ENCODE measurements around the gene TUNAR. TPM values are rescaled to one million over a fixed set of nuclear protein-coding genes. Genes with fewer than 3 reads are reported as not detected.

The TUNAR gene
- total and polyA plus RNA-seq, 4 donors, result 0.01 to 0.09 TPM; not detected in 2

DNA sequence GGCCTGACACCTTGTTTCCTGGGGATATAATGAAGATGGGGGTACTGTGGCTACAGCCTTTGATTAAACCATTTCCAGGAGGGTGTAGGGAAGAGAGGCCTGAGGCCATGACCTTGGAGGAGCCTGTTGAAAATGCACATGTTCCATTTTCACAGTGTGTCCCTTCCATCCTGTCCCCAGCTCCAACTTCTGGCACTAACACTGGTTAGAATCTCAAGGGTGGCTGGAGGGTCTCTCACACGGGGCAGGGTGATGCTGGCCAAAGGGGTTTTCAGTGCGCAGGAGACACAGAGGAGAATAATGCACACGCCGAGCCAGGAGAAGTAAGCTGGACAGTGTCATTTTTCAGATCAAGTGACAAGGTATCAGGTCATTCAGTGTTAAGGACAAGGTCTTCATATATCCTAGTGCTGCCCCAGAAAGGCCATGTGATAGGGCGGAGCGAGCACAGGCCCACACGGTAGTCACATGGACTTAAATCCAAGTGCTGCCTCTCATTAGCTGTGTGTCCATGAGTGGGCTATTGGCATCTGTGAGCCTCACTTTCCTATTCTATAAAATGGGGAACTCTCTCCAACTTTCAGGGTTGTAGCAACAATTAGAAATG, 36.4 kb upstream of the TUNAR start:
- Histone ChIP-seq H3K4me1 (ENCODE audit: control insufficient read depth in 5 of 5, insufficient read depth in 5 of 5, low read length in 5 of 5) (no peaks in the 10 kb centered on the region), H3K9me3 (ENCODE audit: control insufficient read depth in 4 of 4, insufficient read depth in 3 of 4, low read length in 3 of 4) (no peaks in the 10 kb centered on the region), H3K9ac (ENCODE audit: insufficient read depth in 1 of 2, low read length in 2 of 2) (no peak overlapping the region), H3K27me3 (ENCODE audit: control insufficient read depth in 3 of 3, insufficient read depth in 3 of 3, low read length in 2 of 3) (peaks cover 0 to 2% (median 0%) of the 10 kb centered on the region in 3 donors), H3K36me3 (ENCODE audit: control insufficient read depth in 4 of 4, insufficient read depth in 4 of 4, low read length in 4 of 4) (no peaks in the 10 kb centered on the region), H3K4me3 (no peak overlapping the region), H3K27ac (ENCODE audit: low read depth in 1 of 2, low read length in 1 of 2) (no peak overlapping the region)
- DNase-seq (no peak), ATAC-seq (ENCODE audit: insufficient read depth, low FRiP score) (no peak)
- no peak for TF ChIP-seq CTCF (IDR thresholded peaks at IDR 0.05; ENCODE audit: control extremely low read depth, extremely low read depth)
- WGBS, 2 donors, result 77 to 84% methylated on average over 7 of the region's 7 CpGs

- DNase-seq (peak in 1 of 3 donors; percentile 1), ATAC-seq (ENCODE audit: insufficient read depth, low FRiP score) (no peak)
- H3K9ac ChIP-seq (ENCODE audit: insufficient read depth in 1 of 2, low read length in 2 of 2), result no peak overlapping the region
- no peak overlapping the region for H3K4me3 ChIP-seq
- H3K27me3 ChIP-seq (ENCODE audit: control insufficient read depth in 3 of 3, insufficient read depth in 3 of 3, low read length in 2 of 3), result peaks cover 0 to 2% (median 0%) of the 10 kb centered on the region in 3 donors
- WGBS, 2 donors, result 60 to 66% methylated on average over 1 of the region's 1 CpG
- no peak overlapping the region for H3K27ac ChIP-seq (ENCODE audit: low read depth in 1 of 2, low read length in 1 of 2)
- no peaks in the 10 kb centered on the region for H3K4me1 ChIP-seq (ENCODE audit: control insufficient read depth in 5 of 5, insufficient read depth in 5 of 5, low read length in 5 of 5)
- no peak for TF ChIP-seq CTCF (IDR thresholded peaks at IDR 0.05; ENCODE audit: control extremely low read depth, extremely low read depth)
- no peaks in the 10 kb centered on the region for H3K36me3 ChIP-seq (ENCODE audit: control insufficient read depth in 4 of 4, insufficient read depth in 4 of 4, low read length in 4 of 4)
- no peaks in the 10 kb centered on the region for H3K9me3 ChIP-seq (ENCODE audit: control insufficient read depth in 4 of 4, insufficient read depth in 3 of 4, low read length in 3 of 4)
Measured at GRCh38 chr14:95841668-95842067, 35.0 kb upstream of the TUNAR start.

- ATAC-seq (ENCODE audit: insufficient read depth, low FRiP score) (no peak), DNase-seq (no peak)
- WGBS, 2 donors, result 51 to 63% methylated on average over 3 of the region's 3 CpGs
- H3K4me3 ChIP-seq, result no peak overlapping the region
- H3K27me3 ChIP-seq (ENCODE audit: control insufficient read depth in 3 of 3, insufficient read depth in 3 of 3, low read length in 2 of 3), result peaks cover 0 to 13% (median 0%) of the 10 kb centered on the region in 3 donors
- no peaks in the 10 kb centered on the region for H3K36me3 ChIP-seq (ENCODE audit: control insufficient read depth in 4 of 4, insufficient read depth in 4 of 4, low read length in 4 of 4)
- no peaks in the 10 kb centered on the region for H3K4me1 ChIP-seq (ENCODE audit: control insufficient read depth in 5 of 5, insufficient read depth in 5 of 5, low read length in 5 of 5)
- no peak for TF ChIP-seq CTCF (IDR thresholded peaks at IDR 0.05; ENCODE audit: control extremely low read depth, extremely low read depth)
- no peak overlapping the region for H3K27ac ChIP-seq (ENCODE audit: low read depth in 1 of 2, low read length in 1 of 2)
- no peaks in the 10 kb centered on the region for H3K9me3 ChIP-seq (ENCODE audit: control insufficient read depth in 4 of 4, insufficient read depth in 3 of 4, low read length in 3 of 4)
- no peak overlapping the region for H3K9ac ChIP-seq (ENCODE audit: insufficient read depth in 1 of 2, low read length in 2 of 2)
Measured at GRCh38 chr14:95849761-95850160, 26.9 kb upstream of the TUNAR start.

- TF ChIP-seq CTCF (IDR thresholded peaks at IDR 0.05; ENCODE audit: control extremely low read depth, extremely low read depth), result no peak
- H3K9me3 ChIP-seq (ENCODE audit: control insufficient read depth in 4 of 4, insufficient read depth in 3 of 4, low read length in 3 of 4), result no peaks in the 10 kb centered on the region
- H3K27me3 ChIP-seq (ENCODE audit: control insufficient read depth in 3 of 3, insufficient read depth in 3 of 3, low read length in 2 of 3), result peaks cover 0 to 13% (median 0%) of the 10 kb centered on the region in 3 donors
- no peak overlapping the region for H3K27ac ChIP-seq (ENCODE audit: low read depth in 1 of 2, low read length in 1 of 2)
- 79% methylated on average over 4 of the region's 4 CpGs for WGBS, 2 donors
- no peaks in the 10 kb centered on the region for H3K36me3 ChIP-seq (ENCODE audit: control insufficient read depth in 4 of 4, insufficient read depth in 4 of 4, low read length in 4 of 4)
- no peaks in the 10 kb centered on the region for H3K4me1 ChIP-seq (ENCODE audit: control insufficient read depth in 5 of 5, insufficient read depth in 5 of 5, low read length in 5 of 5)
- no peak overlapping the region for H3K9ac ChIP-seq (ENCODE audit: insufficient read depth in 1 of 2, low read length in 2 of 2)
- H3K4me3 ChIP-seq, result no peak overlapping the region
- DNase-seq (no peak), ATAC-seq (ENCODE audit: insufficient read depth, low FRiP score) (no peak)
Measured at GRCh38 chr14:95850429-95850828, 26.2 kb upstream of the TUNAR start.

Data from lung (tissue), 12 donors.